Glutamatergic neuron (in vitro differentiated cells): ENCODE data around the gene SACS. TPM values are rescaled to one million over a fixed set of nuclear protein-coding genes. Genes with fewer than 3 reads are reported as not detected.
"Not testable (repeated sequence)": the region's sequence is repeated elsewhere in the genome, so short reads cannot be mapped to it uniquely, and the experiment has no call there.

ENCODE experiments used
- DNase-seq: peaks from one replicate; pipeline ENCODE4 v3.0.0; 2022
- H3K27ac Mint-ChIP-seq: one replicate; pipeline ENCODE4 v1.8.0; 2020; ENCODE audit warnings: mild to moderate bottlenecking, mixed read lengths, inconsistent platforms; ENCODE audit not compliant: unreplicated experiment
- H3K27me3 Mint-ChIP-seq: one replicate; pipeline ENCODE4 v1.8.0; 2020; ENCODE audit warnings: mild to moderate bottlenecking, moderate library complexity, mixed read lengths, inconsistent platforms; ENCODE audit not compliant: unreplicated experiment
- H3K36me3 Mint-ChIP-seq: one replicate; pipeline ENCODE4 v1.8.0; 2020; ENCODE audit warnings: mild to moderate bottlenecking, mixed read lengths, inconsistent platforms; ENCODE audit not compliant: unreplicated experiment
- H3K4me1 Mint-ChIP-seq: one replicate; pipeline ENCODE4 v1.8.0; 2020; ENCODE audit warnings: mild to moderate bottlenecking, low read depth, mixed read lengths, inconsistent platforms; ENCODE audit not compliant: unreplicated experiment
- H3K4me3 Mint-ChIP-seq: one replicate; pipeline ENCODE4 v1.8.0; 2020; ENCODE audit warnings: mild to moderate bottlenecking, mixed read lengths, inconsistent platforms; ENCODE audit not compliant: unreplicated experiment
- H3K9me3 Mint-ChIP-seq: one replicate; pipeline ENCODE4 v1.8.0; 2020; ENCODE audit warnings: mild to moderate bottlenecking, moderate library complexity, mixed read lengths, inconsistent platforms; ENCODE audit not compliant: unreplicated experiment
- total RNA-seq: library from RNA; stranded (reverse); fragmentation: NEBNext Ultra II Directional; extraction: Animal tissue kit (Norgen Biotek cat#: 25700); gene quantifications from one replicate; pipeline ENCODE4 v1.2.1, GENCODE V29; 2021; ENCODE audit not compliant: unreplicated experiment
- TF ChIP-seq, protein P1 (sequence below): fragments of 200-600 bp; sonication (generic); IDR thresholded peaks from one replicate; pipeline ENCODE4 v1.5.0; 2021; ENCODE audit not compliant: partially characterized antibody, unreplicated experiment

The SACS gene
- total RNA-seq, 1 donor from 2014 or later = 132 TPM

GRCh38 chr13:23320926-23321534, 112.5 kb downstream of the SACS start:
- Mint-ChIP-seq H3K36me3 (no peaks in the 10 kb centered on the region), H3K27ac (no peak overlapping the region), H3K4me1 (peaks cover 8% of the 10 kb centered on the region), H3K4me3 (no peak overlapping the region), H3K9me3 (no peaks in the 10 kb centered on the region), H3K27me3 (peaks cover 2% of the 10 kb centered on the region)
- no peak for DNase-seq
- TF ChIP-seq, protein P1, sequence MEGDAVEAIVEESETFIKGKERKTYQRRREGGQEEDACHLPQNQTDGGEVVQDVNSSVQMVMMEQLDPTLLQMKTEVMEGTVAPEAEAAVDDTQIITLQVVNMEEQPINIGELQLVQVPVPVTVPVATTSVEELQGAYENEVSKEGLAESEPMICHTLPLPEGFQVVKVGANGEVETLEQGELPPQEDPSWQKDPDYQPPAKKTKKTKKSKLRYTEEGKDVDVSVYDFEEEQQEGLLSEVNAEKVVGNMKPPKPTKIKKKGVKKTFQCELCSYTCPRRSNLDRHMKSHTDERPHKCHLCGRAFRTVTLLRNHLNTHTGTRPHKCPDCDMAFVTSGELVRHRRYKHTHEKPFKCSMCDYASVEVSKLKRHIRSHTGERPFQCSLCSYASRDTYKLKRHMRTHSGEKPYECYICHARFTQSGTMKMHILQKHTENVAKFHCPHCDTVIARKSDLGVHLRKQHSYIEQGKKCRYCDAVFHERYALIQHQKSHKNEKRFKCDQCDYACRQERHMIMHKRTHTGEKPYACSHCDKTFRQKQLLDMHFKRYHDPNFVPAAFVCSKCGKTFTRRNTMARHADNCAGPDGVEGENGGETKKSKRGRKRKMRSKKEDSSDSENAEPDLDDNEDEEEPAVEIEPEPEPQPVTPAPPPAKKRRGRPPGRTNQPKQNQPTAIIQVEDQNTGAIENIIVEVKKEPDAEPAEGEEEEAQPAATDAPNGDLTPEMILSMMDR = no peak

GRCh38 chr13:23319883-23320224, 113.6 kb downstream of the SACS start:
- peaks cover 2% of the 10 kb centered on the region for H3K27me3 Mint-ChIP-seq
- TF ChIP-seq, protein P1 = no peak
- H3K4me1 Mint-ChIP-seq = peaks cover 7% of the 10 kb centered on the region
- H3K9me3 Mint-ChIP-seq = peaks cover 3% of the 10 kb centered on the region
- DNase-seq = no peak
- H3K4me3 Mint-ChIP-seq = no peak overlapping the region
- H3K27ac Mint-ChIP-seq = no peak overlapping the region
- H3K36me3 Mint-ChIP-seq = no peaks in the 10 kb centered on the region

DNA sequence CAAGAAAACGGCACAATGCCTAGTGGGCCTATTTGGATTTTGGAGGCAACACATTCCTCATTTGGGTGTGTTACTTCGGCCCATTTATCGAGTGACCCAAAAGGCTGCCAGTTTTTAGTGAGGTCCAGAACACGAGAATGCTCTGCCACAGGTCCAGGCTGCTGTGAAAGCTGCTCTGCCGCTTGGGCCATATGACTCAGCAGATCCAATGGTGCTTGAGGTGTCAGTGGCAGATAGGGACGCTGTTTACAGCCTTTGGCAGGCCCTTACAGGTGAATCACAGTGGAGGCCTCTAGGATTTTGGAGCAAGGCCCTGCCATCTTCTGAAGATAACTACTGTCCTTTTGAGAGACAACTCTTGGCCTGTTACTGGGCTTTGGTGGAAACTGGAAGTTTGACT, 118.7 kb downstream of the SACS start:
- H3K27me3 Mint-ChIP-seq, DNase-seq, H3K9me3 Mint-ChIP-seq, H3K4me3 Mint-ChIP-seq, H3K36me3 Mint-ChIP-seq, H3K4me1 Mint-ChIP-seq, H3K27ac Mint-ChIP-seq: not testable (repeated sequence)

DNA sequence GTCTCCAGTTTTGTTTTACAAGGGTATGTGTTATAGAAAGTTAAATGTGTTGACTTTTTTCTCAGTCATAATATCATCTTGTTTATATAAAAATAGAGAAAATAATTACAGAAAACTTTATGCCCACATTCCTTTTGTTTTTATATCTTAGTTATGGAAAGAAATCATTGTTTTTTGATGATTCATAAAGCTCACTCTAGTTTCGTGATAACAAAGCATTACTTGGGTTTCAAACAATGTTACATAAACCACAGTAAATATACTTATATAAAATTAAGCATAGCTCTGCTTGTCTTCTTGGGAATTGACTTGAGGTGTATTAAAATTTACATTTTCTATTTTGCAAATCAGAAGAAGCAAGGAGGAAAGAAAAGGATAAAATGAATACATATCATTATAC, 140.9 kb downstream of the SACS start:
- H3K27me3 Mint-ChIP-seq = peaks cover 1% of the 10 kb centered on the region
- DNase-seq = no peak
- no peak overlapping the region for H3K27ac Mint-ChIP-seq
- H3K4me1 Mint-ChIP-seq = no peaks in the 10 kb centered on the region
- TF ChIP-seq, protein P1 = no peak
- H3K4me3 Mint-ChIP-seq = no peak overlapping the region
- H3K9me3 Mint-ChIP-seq = no peaks in the 10 kb centered on the region
- no peaks in the 10 kb centered on the region for H3K36me3 Mint-ChIP-seq

- DNase-seq = no peak
- TF ChIP-seq, protein P1 = no peak
- H3K27me3 Mint-ChIP-seq = no peaks in the 10 kb centered on the region
Measured at GRCh38 chr13:23289917-23290357, 143.6 kb downstream of the SACS start.

More at GRCh38 chr13:23289917-23290357, 143.6 kb downstream of the SACS start:
- Mint-ChIP-seq H3K36me3 (no peaks in the 10 kb centered on the region), H3K4me1 (no peaks in the 10 kb centered on the region), H3K4me3 (no peak overlapping the region), H3K27ac (no peak overlapping the region), H3K9me3 (no peaks in the 10 kb centered on the region)
